Stomach (tissue), 9 donors: Measurements from ENCODE around the gene UFSP2. TPM values are rescaled to one million over a fixed set of nuclear protein-coding genes. Genes with fewer than 3 reads are reported as not detected.
"Not testable (repeated sequence)": the region's sequence is repeated elsewhere in the genome, so short reads cannot be mapped to it uniquely, and the experiment has no call there.

Experiments used
- DNase-seq, 2 donors: peaks; one replicate each; pipeline versions ENCODE4 v3.0.0 to v3.0.0-alpha.2; 2013 to 2019
- H3K27ac ChIP-seq, 5 donors: fragments of 200-600 bp in 4 of 5; sonication (generic) in 4 of 5; one replicate each; pipeline ENCODE4 v1.5.1; 2013 to 2019; ENCODE audit warnings: mild to moderate bottlenecking in 1 of 5, moderate library complexity in 1 of 5
- H3K27me3 ChIP-seq, 3 donors: fragments of 200-600 bp; sonication (generic); one replicate each; pipeline ENCODE4 v1.5.1; 2017 to 2019; ENCODE audit warnings: mixed run types in 1 of 3
- H3K36me3 ChIP-seq, 4 donors: fragments of 200-600 bp; sonication (generic); 1 replicate in 3 of 4; 2 replicates in 1 of 4; pipeline ENCODE4 v1.5.1; 2016 to 2019
- H3K4me1 ChIP-seq, 4 donors: fragments of 200-600 bp; sonication (generic); one replicate each; pipeline ENCODE4 v1.5.1; 2016 to 2019
- H3K4me3 ChIP-seq, 4 donors: fragments of 200-600 bp; sonication (generic) in 3 of 4; one replicate each; pipeline ENCODE4 v1.5.1; 2016 to 2019; ENCODE audit warnings: mild to moderate bottlenecking in 1 of 4
- H3K9me3 ChIP-seq, 4 donors: fragments of 200-600 bp; sonication (generic); one replicate each; pipeline ENCODE4 v1.5.1; 2016 to 2019
- CTCF ChIP-seq, 7 experiments: fragments of 450-650 bp in 4 of 7; fragments of 200-600 bp in 3 of 7; sonication (generic) in 3 of 7; IDR thresholded peaks; one replicate each; pipeline ENCODE4 v1.5.1; 2016 to 2019; ENCODE audit warnings: antibody characterized with exemption in 7 of 7, control low read depth in 2 of 7, mild to moderate bottlenecking in 1 of 7
- EP300 ChIP-seq: sonication (generic); formaldehyde crosslinking; IDR thresholded peaks from one replicate; pipeline ENCODE4 v1.6.1; 2017; ENCODE audit warnings: antibody characterized with exemption
- POLR2A ChIP-seq, 4 donors: fragments of 450-650 bp; IDR thresholded peaks; one replicate each; pipeline ENCODE4 v1.6.1; 2016; ENCODE audit warnings: antibody characterized with exemption in 4 of 4, control low read depth in 2 of 4, mild to moderate bottlenecking in 1 of 4, moderate library complexity in 1 of 4
- POLR2AphosphoS5 ChIP-seq, 3 donors: sonication (generic); formaldehyde crosslinking; IDR thresholded peaks; one replicate each; pipeline ENCODE4 v1.6.1; 2016; ENCODE audit warnings: antibody characterized with exemption in 3 of 3
- WGBS, 5 donors: extraction: QIAGEN DNeasy Blood & Tissue Kit in 3 of 5; methylation state at CpG; one replicate each; pipeline versions ENCODE4 v1.1.5 to v1.1.7; 2013 to 2018; 5-methylcytosine and 5-hydroxymethylcytosine counted together
- intact Hi-C: fragments of 100-400 bp; cut with DNase I; formaldehyde crosslinking; loops from one replicate; pipeline ENCODE4 v1.15.1; 2023; ENCODE audit warnings: low total_unique reads
- polyA plus RNA-seq, 3 donors: library from polyadenylated mRNA; stranded (reverse); fragments of 200-250 nt; gene quantifications; one replicate each; pipeline ENCODE4 v1.2.3, GENCODE V29; 2013
- total RNA-seq, 5 donors: library from RNA; depleted of rRNA; stranded (reverse); fragments of >200 nt; gene quantifications; one replicate each; pipeline versions ENCODE4 v1.1.0 to v1.2.3, GENCODE V29; 2014 to 2016
- donor health status: healthy with polysubstance abuse.
- donor health status: Bipolar disorder and iron deficiency.
- donor health status: healthy.

UFSP2 gene
- total and polyA plus RNA-seq, 8 donors = 12.3 to 56.2 (median 20.4) TPM; not detected in 1

GRCh38 chr4:185363251-185363650, 62.5 kb downstream of the UFSP2 start:
- DNase-seq = no peak
- Histone ChIP-seq H3K4me1 (no peaks in the 10 kb centered on the region), H3K36me3 (peaks cover 0 to 30% (median 10%) of the 10 kb centered on the region in 4 donors), H3K9me3 (no peaks in the 10 kb centered on the region), H3K27ac (no peak overlapping the region), H3K27me3 (no peaks in the 10 kb centered on the region), H3K4me3 (no peak overlapping the region)
- 45 to 69% (median 51%) methylated on average over 3 of the region's 3 CpGs for WGBS, 5 donors
- TF ChIP-seq POLR2A (IDR thresholded peaks at IDR 0.05) (no peak), EP300 (no peak), CTCF (IDR thresholded peaks at IDR 0.05) (no peak), POLR2AphosphoS5 (IDR thresholded peaks at IDR 0.05) (no peak)
- intact Hi-C loops = no loop called here

- WGBS, 5 donors = 70 to 78% (median 78%) methylated on average over 6 of the region's 6 CpGs
- peaks cover 0 to 31% (median 14%) of the 10 kb centered on the region in 4 donors for H3K36me3 ChIP-seq
- intact Hi-C loops, DNase-seq, H3K4me1 ChIP-seq, H3K4me3 ChIP-seq, H3K27ac ChIP-seq, H3K27me3 ChIP-seq, H3K9me3 ChIP-seq: not testable (repeated sequence)
Measured at GRCh38 chr4:185362570-185362969, 63.2 kb downstream of the UFSP2 start.

GRCh38 chr4:185361872-185362271, 63.9 kb downstream of the UFSP2 start:
- WGBS, 5 donors = 39 to 63% (median 51%) methylated on average over 3 of the region's 3 CpGs
- intact Hi-C loops = no loop called here
- no peak for DNase-seq

GRCh38 chr4:185359767-185360446, 65.9 kb downstream of the UFSP2 start:
- Histone ChIP-seq H3K4me1 (no peaks in the 10 kb centered on the region), H3K4me3 (no peak overlapping the region), H3K36me3 (peaks cover 0 to 35% (median 19%) of the 10 kb centered on the region in 4 donors), H3K27ac (no peak overlapping the region), H3K9me3 (no peaks in the 10 kb centered on the region), H3K27me3 (no peaks in the 10 kb centered on the region)
- 94 to 96% (median 94%) methylated on average over 8 of the region's 8 CpGs for WGBS, 5 donors
- intact Hi-C loops = no loop called here
- TF ChIP-seq POLR2A (IDR thresholded peaks at IDR 0.05) (no peak), EP300 (no peak)
- DNase-seq = no peak

More at GRCh38 chr4:185361872-185362271, 63.9 kb downstream of the UFSP2 start:
- Histone ChIP-seq H3K4me1 (no peaks in the 10 kb centered on the region), H3K4me3 (no peak overlapping the region), H3K27ac (no peak overlapping the region), H3K27me3 (no peaks in the 10 kb centered on the region), H3K36me3 (peaks cover 0 to 35% (median 17%) of the 10 kb centered on the region in 4 donors), H3K9me3 (no peaks in the 10 kb centered on the region)
- TF ChIP-seq EP300 = no peak
- TF ChIP-seq POLR2AphosphoS5 (IDR thresholded peaks at IDR 0.05) = no peak
- no peak for TF ChIP-seq CTCF (IDR thresholded peaks at IDR 0.05)
- TF ChIP-seq POLR2A (IDR thresholded peaks at IDR 0.05) = no peak

GRCh38 chr4:185358959-185359358, 66.8 kb downstream of the UFSP2 start:
- H3K27ac ChIP-seq = no peak overlapping the region
- intact Hi-C loops = no loop called here
- H3K4me3 ChIP-seq = no peak overlapping the region
- no peaks in the 10 kb centered on the region for H3K9me3 ChIP-seq
- H3K4me1 ChIP-seq = no peaks in the 10 kb centered on the region
- H3K27me3 ChIP-seq = no peaks in the 10 kb centered on the region
- TF ChIP-seq POLR2A (IDR thresholded peaks at IDR 0.05) (no peak), CTCF (IDR thresholded peaks at IDR 0.05) (no peak), EP300 (no peak), POLR2AphosphoS5 (IDR thresholded peaks at IDR 0.05) (no peak)
- WGBS, 5 donors = 93 to 98% (median 96%) methylated on average over 4 of the region's 4 CpGs
- DNase-seq = no peak
- peaks cover 0 to 45% (median 27%) of the 10 kb centered on the region in 4 donors for H3K36me3 ChIP-seq
